K562 treated with DMSO at 1 percent for 12 hours (cell line): Measurements from ENCODE around the gene ADGRL3. TPM values are rescaled to one million over a fixed set of nuclear protein-coding genes. Genes with fewer than 3 reads are reported as not detected.

Source experiments
- total RNA-seq: library from RNA; unstranded; fragments of 300-600 nt; gene quantifications from 2 replicates; pipeline ENCODE4 v1.2.3, GENCODE V29; 2022; ENCODE audit not compliant: insufficient read depth

ADGRL3 gene
- 0.83 TPM in 1 of 2 replicates, not detected in the other for total RNA-seq

DNA sequence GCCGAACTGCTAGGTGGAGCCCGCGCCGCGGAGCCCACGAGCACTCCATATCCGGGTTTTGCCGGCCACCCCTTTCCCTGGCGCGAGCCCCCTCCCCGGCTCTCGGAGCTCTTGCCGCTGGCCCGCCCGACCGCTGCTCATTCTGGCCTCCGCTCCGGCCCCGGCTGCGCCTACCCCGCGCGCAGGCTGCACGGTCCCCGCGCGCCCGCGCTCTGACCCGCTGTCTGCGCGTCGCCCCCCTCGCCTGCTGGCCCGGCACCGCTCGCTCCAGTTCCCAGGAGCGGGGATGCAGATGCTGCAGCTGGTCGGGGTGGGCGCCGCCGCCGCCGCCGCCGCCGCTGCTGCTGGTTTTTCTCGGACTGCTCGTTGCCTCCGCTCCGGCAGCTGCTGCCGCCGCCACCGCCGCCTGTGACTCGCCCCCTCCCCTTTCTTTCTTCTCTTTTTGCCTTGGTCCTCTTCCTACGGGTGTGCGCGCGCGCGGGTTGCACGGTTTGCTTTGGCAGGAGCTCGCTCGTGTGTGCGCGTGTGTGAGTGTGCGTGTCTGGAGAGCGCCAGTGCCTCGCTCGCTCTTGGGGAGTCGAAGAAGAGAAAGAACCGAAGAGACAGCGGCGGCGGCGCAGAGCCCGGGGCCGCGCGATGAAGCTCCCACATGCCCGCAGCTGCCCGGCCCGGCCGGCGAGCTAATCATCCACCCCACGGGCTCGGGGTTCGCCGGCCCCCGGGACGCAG lies at the start of gene ADGRL3:
Gene ADGRL3 (plus strand): TSS at position 140 of the 729 bp plus-strand sequence.

